GM21576 (cell line): ENCODE results near the gene ITGA2.

ENCODE experiments used
- ATAC-seq: cut with Tn5 transposase; IDR thresholded peaks from one replicate; pipeline ENCODE4 v1.9.1; 2021; ENCODE audit warnings: mild to moderate bottlenecking, moderate library complexity; ENCODE audit not compliant: unreplicated experiment

Gene ITGA2

DNA sequence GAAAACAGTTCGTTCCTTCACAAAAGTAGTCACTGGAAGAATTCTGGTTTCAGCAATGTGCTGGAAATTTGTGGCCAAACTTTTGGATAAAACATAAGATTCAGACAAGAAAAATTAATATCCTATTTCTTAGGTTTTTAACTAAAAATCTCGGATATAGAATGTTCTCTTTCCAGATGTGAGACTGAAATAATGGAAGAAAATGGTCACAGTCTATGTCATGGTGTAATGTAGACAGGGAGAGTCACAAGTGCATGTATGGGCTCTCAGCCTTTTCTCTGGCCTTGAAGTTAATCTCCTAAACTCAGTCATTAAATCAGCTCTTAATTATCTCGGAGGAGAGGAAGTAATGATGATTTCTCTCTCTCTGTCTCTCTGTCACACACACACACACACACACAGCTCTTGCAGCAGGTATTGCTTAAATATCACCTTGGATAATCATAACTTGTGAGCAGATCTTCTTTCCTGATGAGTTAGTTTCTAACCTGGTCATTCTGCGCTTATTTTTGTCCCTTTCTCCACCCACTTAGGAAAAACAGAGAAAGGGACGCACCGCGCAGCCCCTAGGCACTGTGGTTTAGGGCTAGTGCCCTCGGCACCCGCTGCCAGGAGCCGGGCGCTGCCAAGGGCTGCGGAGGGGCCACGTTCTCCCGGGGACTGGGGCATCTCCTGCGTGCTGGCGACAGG is 672 bp upstream of the ITGA2 start:
- peak; percentile 6 for ATAC-seq

DNA sequence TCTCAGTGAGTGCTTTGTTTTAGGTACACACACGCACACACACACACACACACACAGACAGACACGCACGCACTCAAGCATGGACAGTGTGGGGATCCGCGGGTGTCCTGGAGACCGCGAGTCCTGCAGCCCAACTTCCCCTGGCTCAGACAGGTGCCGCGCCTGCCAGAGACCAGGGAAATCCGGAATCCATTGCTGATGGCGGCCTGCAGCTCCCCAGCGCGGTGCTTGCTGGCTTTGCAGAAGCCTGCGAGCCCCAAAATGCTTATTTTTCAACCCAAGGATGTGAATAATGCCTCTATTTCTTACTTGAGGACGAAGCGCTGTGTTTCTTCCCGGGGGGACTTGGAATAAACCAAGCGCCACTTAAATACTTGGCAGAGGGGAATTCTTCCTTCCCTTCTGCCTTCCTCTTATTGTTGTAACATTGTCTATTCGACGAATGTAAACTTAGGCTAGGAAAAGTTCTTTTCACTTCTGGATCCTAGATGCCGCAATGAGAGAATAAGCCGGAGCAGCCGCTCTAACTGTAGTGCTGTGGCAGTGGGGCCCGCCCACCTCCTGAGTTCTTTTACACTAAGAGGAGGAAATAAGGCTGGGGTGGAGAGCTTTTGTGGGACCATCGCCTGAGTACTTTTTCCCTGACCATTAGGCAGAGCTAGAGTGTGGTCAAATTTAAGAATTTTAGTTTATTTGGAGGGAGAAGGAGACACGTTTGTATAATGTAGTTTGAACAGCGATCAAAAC is 802 bp downstream of the ITGA2 start:
- ATAC-seq = peak; percentile 33

DNA sequence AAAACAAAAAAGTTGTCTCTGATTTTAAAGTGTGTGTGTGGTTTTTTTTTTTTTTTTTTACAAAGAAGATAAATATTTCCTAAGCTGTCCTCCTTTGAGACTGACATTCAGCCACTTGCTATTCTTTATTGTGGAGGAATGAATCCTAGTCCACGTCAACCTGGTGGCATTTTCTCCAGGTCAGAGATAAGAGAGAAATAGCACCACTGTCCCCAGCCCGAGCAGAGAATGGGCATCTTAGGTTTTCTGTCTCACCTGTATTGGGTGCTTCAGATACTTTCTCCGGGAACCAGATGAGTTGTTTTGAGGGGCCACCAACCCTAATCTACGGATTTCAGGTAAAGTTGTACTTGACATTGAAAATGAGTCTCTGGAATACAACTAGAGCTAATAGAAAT is 1.4 kb downstream of the ITGA2 start:
- ATAC-seq = no peak

DNA sequence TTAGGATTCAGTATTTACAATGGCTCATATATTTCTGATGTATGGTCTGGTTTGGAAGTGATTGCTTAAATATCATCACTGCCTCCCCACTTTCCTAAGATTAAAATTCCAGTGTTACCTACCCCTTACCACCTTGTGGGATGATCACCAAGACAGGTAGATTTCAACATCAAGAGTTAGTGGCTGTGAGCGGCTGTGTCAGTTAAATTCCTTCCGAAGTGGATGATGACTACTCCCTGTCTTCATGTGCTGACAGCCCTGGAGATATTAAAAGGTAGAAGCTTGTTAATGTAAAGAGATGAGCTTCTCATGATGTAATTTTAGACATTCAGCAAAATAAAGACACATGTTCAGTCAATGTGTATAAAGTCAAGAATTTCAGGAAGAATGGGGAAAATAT is 4.2 kb downstream of the ITGA2 start:
- ATAC-seq = no peak

DNA sequence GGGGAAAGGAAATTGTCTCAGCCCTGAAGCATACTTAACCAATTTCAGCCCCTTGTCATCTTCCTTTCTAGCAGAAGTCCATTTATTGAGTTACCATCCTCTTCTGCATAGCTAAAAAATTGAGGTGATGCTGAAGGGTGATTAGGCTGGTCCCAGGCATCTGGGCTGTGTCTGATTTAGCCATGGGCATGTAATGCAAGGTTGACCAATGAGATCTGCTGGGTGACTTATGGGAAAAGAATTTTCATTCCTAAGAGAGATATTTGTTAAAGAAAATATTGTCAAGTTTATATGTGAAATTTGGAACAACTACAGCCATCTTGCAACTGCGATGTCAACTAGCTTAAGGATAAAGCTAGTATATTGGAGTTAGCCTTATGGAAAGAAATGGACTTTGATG is 5.1 kb downstream of the ITGA2 start:
- no peak for ATAC-seq

DNA sequence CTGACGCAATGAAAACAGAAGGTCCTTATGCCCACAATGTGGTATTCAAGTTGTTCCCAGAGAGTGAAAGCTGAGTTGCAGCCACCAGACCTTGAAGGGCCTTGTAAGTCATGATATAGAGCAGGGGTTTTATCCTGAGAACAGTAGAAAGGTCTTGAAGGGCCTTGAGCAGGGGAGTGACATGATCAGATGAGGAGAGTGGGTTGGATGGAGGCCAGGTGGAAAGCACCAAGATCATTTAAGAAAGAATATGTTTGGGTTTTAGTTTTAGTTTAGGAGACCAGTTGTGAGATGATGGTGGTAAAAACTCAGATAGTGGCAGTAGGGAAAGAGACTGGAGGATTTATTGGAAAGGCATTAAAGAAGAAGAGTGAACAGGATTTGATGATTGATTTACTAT is 5.9 kb downstream of the ITGA2 start:
- no peak for ATAC-seq

DNA sequence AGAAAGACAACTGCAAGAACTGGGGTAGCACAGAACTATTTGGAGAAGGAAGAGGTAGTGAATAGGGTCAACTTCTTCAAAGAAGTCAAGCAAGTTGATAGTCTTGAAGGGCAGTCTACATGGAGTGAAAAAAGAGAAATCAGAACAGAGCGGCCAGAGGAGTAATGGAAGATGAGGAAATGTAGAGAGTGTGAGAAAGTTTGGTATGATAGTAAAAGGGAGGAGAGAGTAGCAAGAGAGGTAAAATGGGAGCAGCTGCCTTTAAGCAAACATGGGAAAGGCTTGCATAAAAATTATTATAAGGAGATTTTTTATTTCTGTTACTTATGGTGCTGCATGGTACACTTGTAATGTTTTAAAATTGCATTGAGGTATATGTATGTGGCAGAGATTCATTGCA is 6.8 kb downstream of the ITGA2 start:
- no peak for ATAC-seq

DNA sequence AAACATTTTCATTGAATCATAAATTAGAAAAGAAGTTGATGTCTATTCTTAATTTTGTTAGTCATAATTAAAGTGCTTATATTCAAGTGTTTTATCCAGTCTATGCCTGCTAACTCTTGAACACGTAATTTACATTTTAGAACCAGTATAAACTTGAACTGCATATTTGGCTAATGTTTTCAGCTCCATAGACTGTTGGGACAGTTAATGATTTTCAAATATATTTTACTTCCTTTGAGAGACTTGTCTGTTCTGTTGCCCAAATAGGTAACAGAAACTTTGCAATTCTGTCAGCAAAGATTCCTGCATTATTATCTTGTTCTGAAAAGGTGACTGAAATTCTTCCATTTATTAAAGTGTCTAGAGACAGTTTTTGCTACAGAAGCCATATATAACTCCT is 7.8 kb downstream of the ITGA2 start:
- no peak for ATAC-seq

DNA sequence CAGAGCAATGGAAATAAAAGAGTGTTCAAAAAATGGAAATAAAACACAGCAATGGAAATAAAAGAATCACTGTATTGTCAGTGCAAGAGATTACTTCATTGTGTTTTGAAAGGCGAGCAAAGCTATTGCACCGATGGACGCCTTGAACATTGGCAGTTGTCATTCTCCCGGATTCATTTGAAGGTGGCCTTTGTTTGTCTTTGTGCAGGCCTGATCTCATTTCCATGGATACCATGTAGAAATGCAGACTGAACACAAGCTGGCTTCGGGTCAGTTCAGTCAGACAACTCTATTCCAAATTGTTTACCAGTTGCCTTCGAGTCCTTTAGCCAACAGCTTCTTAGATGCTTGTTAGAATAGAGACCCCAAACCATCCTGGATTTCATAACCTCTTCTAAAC is 8.3 kb downstream of the ITGA2 start:
- no peak for ATAC-seq

DNA sequence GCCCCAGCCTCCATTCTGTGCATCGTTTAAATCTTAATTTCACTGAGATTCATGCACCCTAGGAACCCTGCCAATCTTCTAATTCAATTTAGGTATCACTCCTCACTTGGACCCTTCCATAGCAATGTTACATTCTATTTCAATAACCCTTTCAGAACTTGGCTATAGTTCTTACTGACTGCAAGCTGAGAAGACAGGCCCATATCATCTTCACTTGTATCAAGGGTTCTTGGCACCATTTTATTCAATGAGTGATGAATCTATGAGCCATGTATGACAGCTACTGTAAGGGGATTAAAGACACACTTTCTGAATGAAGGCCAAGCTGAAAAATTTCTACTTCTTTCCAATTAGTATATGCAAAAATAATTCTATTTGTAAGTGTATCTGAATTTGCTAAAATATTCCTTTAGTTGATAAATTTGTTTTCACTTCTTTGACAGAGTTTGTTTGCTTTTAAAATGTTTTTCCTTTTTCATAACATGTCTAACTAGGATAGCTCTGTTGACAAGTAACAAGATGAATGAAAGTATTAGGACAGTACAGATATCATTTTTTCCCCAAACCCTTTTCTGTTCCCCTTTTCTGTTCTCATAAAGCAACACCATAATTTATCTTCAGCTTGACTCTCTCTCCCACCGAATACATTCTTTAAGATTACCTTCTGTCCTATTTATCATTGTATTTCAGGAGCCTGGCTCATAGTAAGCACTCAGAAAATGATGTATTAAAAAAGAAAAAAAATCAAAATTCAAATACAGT is 9.6 kb downstream of the ITGA2 start:
- ATAC-seq = no peak

DNA sequence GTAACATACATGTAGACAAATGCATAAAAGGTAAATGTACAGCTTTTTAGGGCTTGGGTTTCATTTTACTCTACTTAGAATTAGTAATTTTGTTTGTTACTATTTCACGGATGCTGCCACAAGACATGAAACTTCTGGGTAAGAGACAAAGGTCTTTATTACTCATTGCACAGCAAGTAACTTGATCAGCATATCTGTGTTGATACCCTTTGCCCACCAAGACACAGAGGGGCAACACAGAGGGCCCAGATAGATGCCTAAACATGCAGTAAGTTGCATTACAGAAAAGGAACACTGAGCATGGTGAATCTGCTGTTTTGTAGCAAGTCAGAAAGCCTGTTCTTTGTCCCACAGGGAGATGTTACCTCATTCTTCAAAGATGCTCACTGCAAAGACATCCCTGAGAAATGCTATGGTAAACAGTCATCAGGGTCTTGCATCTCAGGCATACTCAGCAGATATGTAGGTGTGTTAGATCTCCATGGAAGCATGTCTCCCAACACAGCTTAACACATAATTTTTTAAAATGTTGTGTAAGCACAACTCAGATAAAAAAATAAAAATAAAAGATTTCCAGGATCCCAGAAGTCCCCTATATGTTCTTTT is 10.3 kb downstream of the ITGA2 start:
- ATAC-seq = no peak

DNA sequence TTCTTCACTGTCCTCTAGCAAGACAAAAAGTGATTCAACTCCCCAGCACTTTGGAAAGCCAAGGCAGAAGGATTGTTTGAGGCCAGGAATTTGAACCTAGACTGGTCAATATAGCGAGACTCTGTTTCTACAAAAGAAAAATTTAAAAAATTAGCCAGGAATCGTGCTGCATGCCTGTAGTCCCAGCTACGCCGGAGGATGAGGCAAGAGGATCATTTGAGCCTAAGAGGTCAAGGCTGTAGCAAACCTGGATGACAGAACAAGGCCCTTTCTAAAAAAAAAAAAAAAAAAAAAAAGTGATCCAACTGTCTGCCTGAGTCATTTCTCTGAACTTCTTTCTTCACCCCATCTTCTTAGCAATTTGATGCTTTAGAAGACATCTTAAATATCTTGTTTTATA is 12.4 kb downstream of the ITGA2 start:
- no peak for ATAC-seq

DNA sequence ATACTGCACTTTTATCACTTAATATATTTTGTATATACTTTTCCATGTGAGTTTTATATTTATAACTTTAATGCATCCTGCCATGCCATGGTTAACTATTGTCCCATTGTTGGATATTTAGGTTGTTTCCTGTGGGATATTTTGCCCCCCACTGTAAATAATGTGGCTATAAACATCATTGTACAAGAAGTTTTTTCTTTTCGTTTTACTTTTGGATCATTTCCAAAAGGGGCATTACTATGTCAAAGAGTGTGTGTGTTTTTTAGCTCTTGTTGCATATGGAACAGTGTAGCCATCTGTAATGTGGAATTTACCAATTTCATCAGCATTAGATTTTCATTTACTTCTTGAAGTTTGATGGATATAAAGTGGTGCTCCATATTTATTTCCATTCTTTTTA is 13.3 kb downstream of the ITGA2 start:
- ATAC-seq = no peak

DNA sequence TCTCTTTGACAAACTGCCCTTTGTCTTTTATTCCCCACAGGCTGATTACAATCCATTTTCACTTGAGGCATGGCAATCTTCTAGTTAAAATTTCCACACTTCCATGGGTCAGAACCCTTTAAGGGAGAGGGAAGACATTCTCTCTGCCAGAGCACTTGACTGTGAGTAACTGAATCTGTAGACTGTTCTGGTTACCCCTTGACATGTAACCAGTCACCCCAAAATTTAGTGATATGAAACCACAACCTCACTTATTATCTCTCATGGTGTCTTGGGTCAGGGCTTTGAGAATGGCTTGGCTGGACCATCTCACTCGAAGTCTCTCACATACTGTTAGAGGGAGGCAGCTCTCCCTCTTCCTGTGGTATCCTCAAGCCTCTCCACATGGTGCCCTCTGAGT is 14.0 kb downstream of the ITGA2 start:
- no peak for ATAC-seq

DNA sequence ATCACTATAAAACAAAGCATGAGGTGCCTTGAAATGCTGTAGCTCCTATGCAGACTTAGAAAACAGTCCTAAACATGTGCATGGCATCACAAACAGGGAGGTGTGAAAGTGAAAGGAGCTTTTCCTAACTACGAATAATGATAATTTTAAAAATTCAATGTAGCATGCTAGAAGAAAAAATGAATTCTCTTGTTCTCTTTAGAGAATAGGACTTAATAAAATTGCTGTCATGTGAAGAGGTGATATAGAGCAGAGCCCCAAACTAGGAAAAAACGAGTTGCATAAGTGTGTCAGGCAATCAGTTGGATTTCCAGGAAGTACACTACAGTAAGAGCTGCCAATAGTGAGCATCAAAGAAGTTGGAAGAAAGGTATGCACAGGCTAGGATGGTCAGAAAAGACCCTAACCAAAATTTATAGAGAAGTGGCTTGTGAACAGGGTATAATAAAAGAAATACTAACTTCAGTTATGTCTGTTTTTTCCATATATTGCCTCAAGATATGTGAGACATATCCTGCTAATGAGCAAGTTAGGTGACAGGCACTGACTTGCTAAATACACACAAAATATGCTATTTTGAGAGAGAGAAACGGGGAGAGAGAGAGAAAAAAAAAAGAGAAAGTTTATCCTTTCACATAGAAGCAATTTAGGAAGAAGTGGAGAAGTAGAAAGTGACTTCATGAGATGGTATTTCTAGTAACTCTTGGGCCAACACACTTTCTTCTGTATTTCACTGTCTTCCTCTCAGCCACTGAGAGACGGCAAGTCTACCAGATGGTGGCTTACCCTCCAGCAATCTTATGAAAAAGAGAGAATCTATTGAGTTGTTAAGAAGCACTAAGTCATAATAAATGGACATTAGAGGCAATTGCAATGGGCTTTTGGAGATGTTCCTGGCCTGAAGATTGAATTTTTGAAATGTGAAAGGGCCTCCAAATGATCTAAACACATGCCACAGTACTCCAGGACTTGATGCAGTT is 18.0 kb downstream of the ITGA2 start:
- no peak for ATAC-seq

DNA sequence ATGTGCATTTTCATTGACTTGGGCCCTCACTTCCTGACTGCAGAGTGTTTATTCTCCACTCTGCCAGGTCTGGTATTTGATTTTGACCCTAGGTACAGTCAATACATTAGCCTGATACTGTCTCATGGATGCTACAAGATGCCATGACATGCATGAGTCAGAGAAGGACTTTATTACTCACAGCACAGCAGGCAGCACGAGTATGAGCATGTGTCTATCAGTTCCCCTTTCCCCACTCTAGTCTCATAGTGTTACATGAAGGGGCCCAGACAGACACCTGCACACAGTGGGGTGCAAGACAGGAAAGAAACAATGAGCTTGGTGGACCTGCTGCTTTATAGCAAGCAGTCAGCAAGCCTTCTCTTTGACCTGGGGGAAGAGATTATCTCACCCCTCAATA is 19.6 kb downstream of the ITGA2 start:
- ATAC-seq = peak; percentile 98

DNA sequence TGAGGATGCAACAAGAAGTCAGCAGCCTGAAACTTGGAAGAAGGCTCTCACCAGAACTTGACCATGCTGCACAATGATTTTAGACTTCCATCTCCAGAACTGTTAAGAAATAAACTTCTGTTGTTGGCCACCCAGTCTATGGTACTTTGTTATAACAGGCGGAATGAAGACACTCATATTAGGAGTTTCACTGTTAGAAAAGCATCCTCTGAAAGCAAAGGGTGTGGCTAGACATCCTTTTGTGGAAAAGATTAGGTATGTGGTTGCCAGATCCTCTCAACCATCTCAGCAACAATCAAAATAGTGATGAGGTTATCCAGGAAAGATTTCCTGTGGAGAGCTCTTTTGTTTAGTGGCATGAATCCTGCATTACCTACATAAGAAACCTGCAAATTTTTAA is 20.7 kb downstream of the ITGA2 start:
- ATAC-seq = no peak

DNA sequence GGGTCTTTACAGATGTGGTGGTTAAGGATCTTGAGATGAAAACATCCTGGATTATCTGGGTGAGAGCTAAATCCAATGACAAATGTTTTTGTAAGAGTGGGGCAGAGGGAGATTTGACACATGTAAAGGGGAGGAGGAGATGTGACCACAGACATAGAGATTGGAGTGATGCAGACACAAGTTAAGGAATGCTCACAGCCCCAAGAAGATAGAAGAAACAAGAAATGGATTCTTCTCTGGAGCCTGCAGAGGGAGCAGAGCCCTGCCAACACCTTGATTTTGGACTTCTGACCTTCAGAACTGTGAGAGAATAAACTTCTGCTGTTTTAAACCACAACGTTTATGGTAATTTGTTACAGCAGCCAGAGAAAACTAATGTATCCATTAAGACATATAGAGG is 21.7 kb downstream of the ITGA2 start:
- no peak for ATAC-seq

DNA sequence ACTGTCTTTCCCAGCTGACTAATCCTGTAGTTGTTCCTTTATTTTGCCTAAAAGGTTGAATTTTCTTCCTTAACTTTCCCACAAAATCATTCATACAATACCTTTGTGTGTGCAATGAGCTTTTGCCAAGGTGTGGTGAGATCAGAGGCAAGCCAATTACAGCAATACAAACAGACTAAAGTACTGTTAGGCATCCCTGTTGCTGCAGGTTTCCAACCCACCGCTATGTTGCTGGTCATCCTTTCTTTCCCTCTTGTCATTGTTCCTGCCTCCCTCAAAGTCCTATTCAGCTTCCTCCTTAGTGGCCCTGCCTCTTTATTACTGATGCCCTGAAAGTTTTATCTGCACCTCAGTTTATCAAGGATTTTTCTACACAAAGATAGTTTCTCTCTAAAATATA is 22.1 kb downstream of the ITGA2 start:
- ATAC-seq = no peak

DNA sequence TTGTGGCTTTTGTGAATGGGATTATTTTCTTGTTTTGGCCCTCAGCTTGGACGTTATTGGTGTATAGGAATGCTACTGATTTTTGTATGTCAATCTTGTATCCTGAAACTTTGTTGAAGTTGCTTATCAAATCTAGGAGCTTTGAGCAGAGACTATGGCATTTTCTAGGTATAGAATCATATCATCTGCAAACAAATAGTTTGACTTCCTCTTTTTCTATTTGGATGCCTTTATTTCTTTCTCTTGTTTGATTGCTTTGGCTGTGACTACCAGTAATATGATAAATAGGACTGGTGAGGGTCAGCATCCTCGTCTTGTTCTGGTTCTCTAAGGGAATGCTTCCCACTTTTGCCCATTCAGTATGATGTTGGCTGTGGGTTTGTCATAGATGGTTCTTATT is 24.7 kb downstream of the ITGA2 start:
- no peak for ATAC-seq
